Upper lobe of right lung (tissue), 1 donor: ENCODE results near the gene PKD2L1. TPM values are rescaled to one million over a fixed set of nuclear protein-coding genes. Genes with fewer than 3 reads are reported as not detected.

Source experiments
- ATAC-seq: fragments of 200-7000 bp; cut with Tn5 transposase; one replicate; pipeline ENCODE4 v1.9.1; 2020; ENCODE audit warnings: mild to moderate bottlenecking, moderate library complexity
- DNase-seq: peaks from one replicate; pipeline ENCODE4 v3.0.0-alpha.2; 2020
- H3K27ac ChIP-seq: fragments of 200-600 bp; one replicate; pipeline ENCODE4 v1.8.0; 2022
- H3K27me3 ChIP-seq: fragments of 200-600 bp; one replicate; pipeline ENCODE4 v1.8.0; 2022; ENCODE audit warnings: mild to moderate bottlenecking
- H3K36me3 ChIP-seq: fragments of 200-600 bp; one replicate; pipeline ENCODE4 v1.8.0; 2022
- H3K4me1 ChIP-seq: fragments of 200-600 bp; one replicate; pipeline ENCODE4 v1.8.0; 2022
- H3K4me3 ChIP-seq: fragments of 200-600 bp; one replicate; pipeline ENCODE4 v1.8.0; 2022; ENCODE audit warnings: mild to moderate bottlenecking
- H3K9me3 ChIP-seq: fragments of 200-600 bp; one replicate; pipeline ENCODE4 v1.8.0; 2022
- intact Hi-C: fragments of 100-400 bp; cut with DNase I; formaldehyde crosslinking; loops from one replicate; pipeline ENCODE4 v1.11.0; 2022
- total RNA-seq: library from RNA; stranded (reverse); fragmentation: NEBNext Ultra II Directional; extraction: Animal tissue kit (Norgen Biotek cat#: 25700); gene quantifications from one replicate; pipeline ENCODE4 v1.2.1, GENCODE V29; 2021
- TF ChIP-seq, protein P1 (sequence below): fragments of 200-600 bp; IDR thresholded peaks from one replicate; pipeline ENCODE4 v1.8.0; 2022; ENCODE audit warnings: antibody characterized with exemption
- donor health status: DM: no; HTN: yes; CAD: no; lungs with severe emphysema.

PKD2L1 gene
- total RNA-seq, 1 donor from 2014 or later: 2.1 TPM

DNA sequence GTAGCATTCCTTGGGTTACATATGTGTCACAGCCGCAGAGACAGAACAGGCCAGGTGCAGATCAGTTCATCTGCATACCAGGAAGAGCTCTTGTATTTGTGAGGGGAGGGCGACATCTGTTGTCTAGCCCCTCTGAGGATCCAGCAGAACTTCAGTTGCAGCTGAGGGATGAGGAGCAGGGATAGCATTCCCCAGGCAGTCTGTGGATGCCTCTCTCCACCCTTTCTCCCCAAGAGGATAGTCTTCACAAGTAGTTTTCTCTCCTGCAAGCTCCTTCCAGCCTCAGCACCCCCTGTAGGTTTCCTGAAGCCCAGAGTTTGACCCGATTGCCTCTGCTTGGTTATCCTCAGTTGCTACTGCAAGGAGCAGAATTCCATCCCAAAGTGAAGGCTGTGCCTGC is 19.6 kb upstream of the PKD2L1 start:
- H3K4me3 ChIP-seq: peak overlapping the region; percentile 72
- no peaks in the 10 kb centered on the region for H3K27me3 ChIP-seq
- DNase-seq (no peak), ATAC-seq (no peak)
- TF ChIP-seq, protein P1, sequence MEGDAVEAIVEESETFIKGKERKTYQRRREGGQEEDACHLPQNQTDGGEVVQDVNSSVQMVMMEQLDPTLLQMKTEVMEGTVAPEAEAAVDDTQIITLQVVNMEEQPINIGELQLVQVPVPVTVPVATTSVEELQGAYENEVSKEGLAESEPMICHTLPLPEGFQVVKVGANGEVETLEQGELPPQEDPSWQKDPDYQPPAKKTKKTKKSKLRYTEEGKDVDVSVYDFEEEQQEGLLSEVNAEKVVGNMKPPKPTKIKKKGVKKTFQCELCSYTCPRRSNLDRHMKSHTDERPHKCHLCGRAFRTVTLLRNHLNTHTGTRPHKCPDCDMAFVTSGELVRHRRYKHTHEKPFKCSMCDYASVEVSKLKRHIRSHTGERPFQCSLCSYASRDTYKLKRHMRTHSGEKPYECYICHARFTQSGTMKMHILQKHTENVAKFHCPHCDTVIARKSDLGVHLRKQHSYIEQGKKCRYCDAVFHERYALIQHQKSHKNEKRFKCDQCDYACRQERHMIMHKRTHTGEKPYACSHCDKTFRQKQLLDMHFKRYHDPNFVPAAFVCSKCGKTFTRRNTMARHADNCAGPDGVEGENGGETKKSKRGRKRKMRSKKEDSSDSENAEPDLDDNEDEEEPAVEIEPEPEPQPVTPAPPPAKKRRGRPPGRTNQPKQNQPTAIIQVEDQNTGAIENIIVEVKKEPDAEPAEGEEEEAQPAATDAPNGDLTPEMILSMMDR: no peak
- peaks cover 9% of the 10 kb centered on the region for H3K4me1 ChIP-seq
- H3K36me3 ChIP-seq: peaks cover 16% of the 10 kb centered on the region
- H3K27ac ChIP-seq: no peak overlapping the region
- intact Hi-C loops: no loop called here
- no peaks in the 10 kb centered on the region for H3K9me3 ChIP-seq

- Histone ChIP-seq H3K27ac (no peak overlapping the region), H3K9me3 (no peaks in the 10 kb centered on the region), H3K36me3 (peaks cover 10% of the 10 kb centered on the region), H3K4me1 (peaks cover 9% of the 10 kb centered on the region), H3K27me3 (no peaks in the 10 kb centered on the region), H3K4me3 (peak overlapping the region; percentile 72)
- intact Hi-C loops: no loop called here
- TF ChIP-seq, protein P1: no peak
- ATAC-seq: no peak
- DNase-seq: no peak
Measured at GRCh38 chr10:100349087-100349486, 19.1 kb upstream of the PKD2L1 start.

- no peak for DNase-seq
- Histone ChIP-seq H3K4me3 (peak overlapping the region; percentile 72), H3K4me1 (peaks cover 9% of the 10 kb centered on the region), H3K27ac (no peak overlapping the region), H3K36me3 (peaks cover 10% of the 10 kb centered on the region), H3K27me3 (no peaks in the 10 kb centered on the region), H3K9me3 (no peaks in the 10 kb centered on the region)
- ATAC-seq: no peak
- intact Hi-C loops: no loop called here
- TF ChIP-seq, protein P1: no peak
Measured at GRCh38 chr10:100348389-100348927, 18.4 kb upstream of the PKD2L1 start.

DNA sequence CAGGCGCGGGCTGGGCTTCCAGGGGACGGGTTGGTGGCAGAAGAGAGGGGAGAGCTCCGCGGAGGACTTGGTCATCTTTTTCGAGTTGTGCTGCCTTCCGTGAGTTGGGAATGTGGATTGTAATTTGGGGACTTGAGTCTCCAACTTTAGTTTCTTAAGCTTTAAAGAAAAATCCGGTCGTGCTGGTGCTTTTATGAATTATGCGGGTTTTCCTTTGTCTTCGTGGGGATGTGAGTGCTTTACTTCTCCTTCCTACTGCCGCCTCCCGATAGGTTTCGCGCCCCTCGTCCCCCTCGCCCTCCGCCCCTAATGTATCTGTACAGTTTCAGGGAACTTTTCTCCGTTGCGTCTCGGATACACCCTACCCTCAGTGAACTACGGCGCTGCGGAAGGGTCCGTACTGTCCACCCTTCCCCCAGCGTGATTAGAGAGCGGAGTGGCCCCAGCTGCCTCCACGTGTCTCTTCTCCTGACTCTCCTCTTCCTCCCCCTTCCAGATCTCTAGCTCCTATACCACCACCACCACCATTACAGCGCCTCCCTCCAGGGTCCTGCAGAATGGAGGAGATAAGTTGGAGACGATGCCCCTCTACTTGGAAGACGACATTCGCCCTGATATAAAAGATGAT is 17.7 kb upstream of the PKD2L1 start:
- peak; percentile 1 for ATAC-seq
- H3K27ac ChIP-seq: no peak overlapping the region
- peaks cover 5% of the 10 kb centered on the region for H3K36me3 ChIP-seq
- no peaks in the 10 kb centered on the region for H3K9me3 ChIP-seq
- H3K4me3 ChIP-seq: peak overlapping the region; percentile 72
- no peaks in the 10 kb centered on the region for H3K27me3 ChIP-seq
- TF ChIP-seq, protein P1: no peak
- no peak for DNase-seq
- intact Hi-C loops: no loop called here
- peaks cover 9% of the 10 kb centered on the region for H3K4me1 ChIP-seq

DNA sequence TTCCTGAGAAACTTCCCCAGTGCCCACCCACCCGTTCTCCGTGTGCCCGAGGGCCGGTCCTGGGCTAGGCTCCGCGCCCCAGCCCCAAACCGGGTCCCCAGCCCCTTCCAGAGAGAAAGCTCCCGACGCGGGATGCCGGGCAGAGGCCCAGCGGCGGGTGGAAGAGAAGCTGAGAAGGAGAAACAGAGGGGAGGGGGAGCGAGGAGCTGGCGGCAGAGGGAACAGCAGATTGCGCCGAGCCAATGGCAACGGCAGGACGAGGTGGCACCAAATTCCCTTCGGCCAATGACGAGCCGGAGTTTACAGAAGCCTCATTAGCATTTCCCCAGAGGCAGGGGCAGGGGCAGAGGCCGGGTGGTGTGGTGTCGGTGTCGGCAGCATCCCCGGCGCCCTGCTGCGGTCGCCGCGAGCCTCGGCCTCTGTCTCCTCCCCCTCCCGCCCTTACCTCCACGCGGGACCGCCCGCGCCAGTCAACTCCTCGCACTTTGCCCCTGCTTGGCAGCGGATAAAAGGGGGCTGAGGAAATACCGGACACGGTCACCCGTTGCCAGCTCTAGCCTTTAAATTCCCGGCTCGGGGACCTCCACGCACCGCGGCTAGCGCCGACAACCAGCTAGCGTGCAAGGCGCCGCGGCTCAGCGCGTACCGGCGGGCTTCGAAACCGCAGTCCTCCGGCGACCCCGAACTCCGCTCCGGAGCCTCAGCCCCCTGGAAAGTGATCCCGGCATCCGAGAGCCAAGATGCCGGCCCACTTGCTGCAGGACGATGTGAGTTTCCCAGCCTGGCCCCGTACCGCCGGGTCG is 16.9 kb upstream of the PKD2L1 start, which contains the start of gene SCD:
Gene SCD, plus strand, starts transcription at position 469 of the 803 bp plus-strand sequence. Its CDS starts 272 bp downstream, at position 741.
- Histone ChIP-seq H3K27ac (peak within 1 kb of the TSS; percentile 71), H3K9me3 (no peaks in the 10 kb centered on the region), H3K4me1 (peaks cover 9% of the 10 kb centered on the region), H3K36me3 (no peaks in the 10 kb centered on the region), H3K4me3 (peak within 1 kb of the TSS; percentile 72), H3K27me3 (no peaks in the 10 kb centered on the region)
- ATAC-seq (peak; percentile 95), DNase-seq (peak; percentile 93)
- TF ChIP-seq, protein P1: no peak
- intact Hi-C loops: no loop called here
